B cell (primary cell): Measurements from ENCODE around the gene ATXN7. TPM values are rescaled to one million over a fixed set of nuclear protein-coding genes. Genes with fewer than 3 reads are reported as not detected.

ENCODE experiments used
- ATAC-seq: fragments of 200-7000 bp; cut with Tn5 transposase; one replicate; pipeline ENCODE4 v1.10.0; 2021; ENCODE audit warnings: low read depth, mild to moderate bottlenecking, moderate number of reproducible peaks, moderate library complexity
- CTCF ChIA-PET: fragments of 350-600 bp; sonication (Branson Sonifier 250); formaldehyde crosslinking; loops from one replicate; lab custom pipeline; 2021; ENCODE audit warnings: antibody characterized with exemption, inconsistent platforms; lab: Charles Lee
- POLR2A ChIA-PET: fragments of 350-600 bp; sonication (Branson Sonifier 250); formaldehyde crosslinking; loops from one replicate; lab custom pipeline; 2021; ENCODE audit warnings: antibody characterized with exemption; lab: Charles Lee
- DNase-seq: peaks from one replicate; pipeline ENCODE4 v3.0.0; 2013
- H2AFZ ChIP-seq: 2 replicates; pipeline ENCODE4 v1.6.1; 2012; ENCODE audit warnings: mild to moderate bottlenecking, low read depth, low read length; ENCODE audit not compliant: insufficient read depth, poor library complexity, severe bottlenecking
- H3K27ac ChIP-seq, 2 donors: 1 replicate in 1 of 2; 2 replicates in 1 of 2; pipeline ENCODE4 v1.5.1; 2012 to 2013; ENCODE audit warnings: low read length in 2 of 2, mild to moderate bottlenecking in 2 of 2, moderate library complexity in 1 of 2
- H3K27me3 ChIP-seq, 4 experiments: fragments of 200-600 bp in 1 of 4; sonication (generic) in 1 of 4; replicated peaks in 1 of 4; 1 replicate in 2 of 4; 2 replicates in 2 of 4; pipeline versions ENCODE4 v1.6.1 to v1.7.0; 2013 to 2016; ENCODE audit warnings: low read length in 3 of 4, mild to moderate bottlenecking in 2 of 4, mixed read lengths in 1 of 4, moderate library complexity in 1 of 4; ENCODE audit not compliant: insufficient read depth in 4 of 4, control insufficient read depth in 3 of 4; ENCODE audit errors: control extremely low read depth in 1 of 4
- H3K36me3 ChIP-seq, 2 experiments: replicated peaks in 1 of 2; 1 replicate in 1 of 2; 2 replicates in 1 of 2; pipeline versions ENCODE4 v1.6.1 to v1.7.1; 2013; ENCODE audit warnings: low read length in 1 of 2; ENCODE audit not compliant: insufficient read depth in 2 of 2, control insufficient read depth in 1 of 2; ENCODE audit errors: control extremely low read depth in 1 of 2, extremely low read depth in 1 of 2
- H3K4me1 ChIP-seq, 2 donors: fragments of 200-600 bp in 1 of 2; sonication (generic) in 1 of 2; 1 replicate in 1 of 2; 2 replicates in 1 of 2; pipeline versions ENCODE4 v1.5.1 to v1.6.1; 2013 to 2017; ENCODE audit warnings: low read length in 2 of 2; ENCODE audit not compliant: control insufficient read depth in 2 of 2, insufficient read depth in 2 of 2
- H3K4me2 ChIP-seq: replicated peaks from 2 replicates; pipeline ENCODE3; 2012; ENCODE audit warnings: mild to moderate bottlenecking, low read depth, low read length; ENCODE audit not compliant: poor library complexity, severe bottlenecking
- H3K4me3 ChIP-seq, 5 experiments: fragments of 200-600 bp in 1 of 5; sonication (generic) in 1 of 5; 1 replicate in 3 of 5; 2 replicates in 2 of 5; pipeline versions ENCODE4 v1.5.1 to v1.7.0; 2011 to 2016; ENCODE audit warnings: low read length in 4 of 5, mild to moderate bottlenecking in 4 of 5, low read depth in 2 of 5, control low read depth in 1 of 5, moderate library complexity in 1 of 5; ENCODE audit not compliant: insufficient read depth in 1 of 5; ENCODE audit errors: control extremely low read depth in 1 of 5, extremely low read depth in 1 of 5
- H3K79me2 ChIP-seq: fragments of 200-600 bp; sonication (generic); one replicate; pipeline ENCODE4 v1.6.0; 2016; ENCODE audit warnings: low read length; ENCODE audit not compliant: control insufficient read depth, insufficient read depth
- H3K9ac ChIP-seq: fragments of 200-600 bp; sonication (generic); 2 replicates; pipeline ENCODE4 v1.6.1; 2017; ENCODE audit warnings: mild to moderate bottlenecking, low read length, moderate library complexity
- H3K9me3 ChIP-seq, 3 donors: one replicate each; pipeline versions ENCODE4 v1.6.1 to v1.7.1; 2013; ENCODE audit warnings: low read length in 2 of 3; ENCODE audit not compliant: control insufficient read depth in 2 of 3, insufficient read depth in 1 of 3; ENCODE audit errors: control extremely low read depth in 1 of 3
- H4K20me1 ChIP-seq: 2 replicates; pipeline ENCODE4 v1.6.0; 2012; ENCODE audit warnings: mild to moderate bottlenecking, low read length; ENCODE audit not compliant: insufficient read depth, control insufficient read depth, poor library complexity, severe bottlenecking
- H3K27ac Mint-ChIP-seq: one replicate; pipeline ENCODE4 v1.8.0; 2021; ENCODE audit warnings: mixed read lengths
- H3K27me3 Mint-ChIP-seq: one replicate; pipeline ENCODE4 v1.8.0; 2021; ENCODE audit warnings: mixed read lengths
- H3K4me1 Mint-ChIP-seq: one replicate; pipeline ENCODE4 v1.8.0; 2021; ENCODE audit warnings: mixed read lengths
- H3K4me3 Mint-ChIP-seq: one replicate; pipeline ENCODE4 v1.8.0; 2021; ENCODE audit warnings: mixed read lengths
- H3K9me3 Mint-ChIP-seq: one replicate; pipeline ENCODE4 v1.8.0; 2022; ENCODE audit warnings: mixed read lengths; ENCODE audit not compliant: insufficient read depth
- CTCF ChIP-seq: fragments of 200-600 bp; IDR thresholded peaks from one replicate; pipeline ENCODE4 v1.8.0; 2022; ENCODE audit warnings: antibody characterized with exemption, mild to moderate bottlenecking
- EZH2 ChIP-seq: IDR thresholded peaks from 2 replicates; pipeline ENCODE4 v1.6.1; 2012; ENCODE audit warnings: borderline replicate concordance, low read depth, mild to moderate bottlenecking, moderate library complexity, low read length; ENCODE audit not compliant: insufficient read depth, poor library complexity, severe bottlenecking
- WGBS: methylation state at CpG from one replicate; pipeline ENCODE4 v1.1.5; 2013; ENCODE audit warnings: missing lambda C conversion rate; ENCODE audit not compliant: insufficient coverage; 5-methylcytosine and 5-hydroxymethylcytosine counted together
- intact Hi-C: fragments of 100-400 bp; cut with micrococcal nuclease; formaldehyde crosslinking; loops from one replicate; pipeline ENCODE4 v1.10.0; 2022
- polyA plus RNA-seq: library from polyadenylated mRNA; depleted of rRNA; stranded (reverse); fragments of >200 nt; gene quantifications from 2 replicates; pipeline ENCODE4 v1.2.3, GENCODE V29; 2012
- total RNA-seq, 2 donors: library from RNA; stranded (reverse); fragments of 120-200 nt in 1 of 2; gene quantifications; 1 replicate in 1 of 2; 2 replicates in 1 of 2; pipeline versions ENCODE4 v1.2.3 to v1.2.4, GENCODE V29; 2013 to 2022

The ATXN7 gene
- total and polyA plus RNA-seq, 2 donors (not counting 1 experiment from before 2014, with no cell fraction given) = 18.1 to 74.3 TPM

GRCh38 chr3:63864008-63864964, 619 bp downstream of the ATXN7 start:
- Histone ChIP-seq H4K20me1 (peaks cover 9% of the 10 kb centered on the region), H3K9ac (peak overlapping the region; percentile 89), H3K4me1 (peaks cover 16 to 19% of the 10 kb centered on the region in 2 donors), H3K27me3 (no peaks in the 10 kb centered on the region), H2AFZ (peak overlapping the region; percentile 89), H3K9me3 (no peaks in the 10 kb centered on the region), H3K79me2 (peaks cover 60% of the 10 kb centered on the region), H3K4me2 (peak overlapping the region; percentile 78), H3K36me3 (peaks cover 0 to 6% of the 10 kb centered on the region in 2 experiments), H3K27ac (peak overlapping the region; percentile 64 to 88), H3K4me3 (peak overlapping the region; percentile 58 to 96 (median 81))
- ATAC-seq (peak; percentile 57), DNase-seq (peak; percentile 72)
- under 1% methylated on average over 70 of the region's 93 CpGs for WGBS
- Mint-ChIP-seq H3K27ac (peak overlapping the region; percentile 97), H3K27me3 (no peaks in the 10 kb centered on the region), H3K4me3 (peak overlapping the region; percentile 97), H3K4me1 (peaks cover 58% of the 10 kb centered on the region), H3K9me3 (no peaks in the 10 kb centered on the region)
- TF ChIP-seq EZH2 = no peak
- no peak for TF ChIP-seq CTCF
- ChIA-PET POLR2A (interaction anchor here (0.6 to 1.1 kb wide), 2 partner anchors 48 kb away, joined by 6 read pairs; partner anchors contain the start of gene SCAANT1), CTCF (interaction anchor here (1.0 to 1.4 kb wide), 3 partner anchors 12 to 48 kb away, joined by 3 to 5 read pairs (median 3); partner anchors contain the start of gene SCAANT1)
- intact Hi-C loops = loop anchor here (1.0 kb wide), 2 partner anchors 47 to 129 kb away; no protein-coding TSS in a partner anchor
